HepG2 (cell line): ENCODE results near the gene ACTN4. TPM values are rescaled to one million over a fixed set of nuclear protein-coding genes. Genes with fewer than 3 reads are reported as not detected.

Source experiments
- AGO1 ChIP-seq: fragments of 200-400 bp; formaldehyde crosslinking; IDR thresholded peaks from 2 replicates; pipeline ENCODE4 v1.6.1; 2017; ENCODE audit warnings: mild to moderate bottlenecking, low read depth, low read length, moderate library complexity; ENCODE audit not compliant: poor library complexity, severe bottlenecking
- CEBPG ChIP-seq: IDR thresholded peaks from 2 replicates; pipeline ENCODE4 v1.6.1; 2016
- HINFP ChIP-seq: sonication (generic); formaldehyde crosslinking; IDR thresholded peaks from 2 replicates; pipeline ENCODE4 v1.4.0; 2020; ENCODE audit warnings: low read depth, mild to moderate bottlenecking, missing genetic modification reagents
- KLF12 ChIP-seq: sonication (generic); formaldehyde crosslinking; IDR thresholded peaks from 2 replicates; pipeline ENCODE4 v1.4.0; 2020; ENCODE audit warnings: missing genetic modification reagents, borderline replicate concordance
- RAD51 ChIP-seq: fragments of 450-650 bp; IDR thresholded peaks from 2 replicates; pipeline ENCODE4 v1.6.1; 2016; ENCODE audit warnings: borderline replicate concordance
- SMC3 ChIP-seq: IDR thresholded peaks from 2 replicates; pipeline ENCODE4 v1.6.1; 2011; ENCODE audit warnings: low read length, improper control_type of control experiment
- TEAD2 ChIP-seq: sonication (generic); formaldehyde crosslinking; IDR thresholded peaks from 2 replicates; pipeline ENCODE4 v1.9.0; 2021; ENCODE audit warnings: missing genetic modification reagents
- ZFP37 ChIP-seq: sonication (generic); formaldehyde crosslinking; IDR thresholded peaks from 2 replicates; pipeline ENCODE4 v1.4.0; 2020; ENCODE audit warnings: missing genetic modification reagents, borderline replicate concordance
- ZFP62 ChIP-seq: sonication (generic); formaldehyde crosslinking; IDR thresholded peaks from 2 replicates; pipeline ENCODE4 v1.4.0; 2020; ENCODE audit warnings: missing genetic modification reagents
- ZFP82 ChIP-seq: sonication (generic); formaldehyde crosslinking; IDR thresholded peaks from 2 replicates; pipeline ENCODE4 v1.5.1; 2020; ENCODE audit warnings: mild to moderate bottlenecking, missing genetic modification reagents, borderline replicate concordance
- ZNF124 ChIP-seq: sonication (generic); formaldehyde crosslinking; IDR thresholded peaks from 2 replicates; pipeline ENCODE4 v1.4.0; 2020; ENCODE audit warnings: missing genetic modification reagents
- ZNF253 ChIP-seq: sonication (generic); formaldehyde crosslinking; IDR thresholded peaks from 2 replicates; pipeline ENCODE4 v1.8.0; 2022; ENCODE audit warnings: mild to moderate bottlenecking, missing genetic modification reagents, borderline replicate concordance
- ZNF431 ChIP-seq: sonication (generic); formaldehyde crosslinking; IDR thresholded peaks from 2 replicates; pipeline ENCODE4 v1.9.0; 2022; ENCODE audit warnings: missing genetic modification reagents, low read depth, mild to moderate bottlenecking, borderline replicate concordance
- ZNF577 ChIP-seq: sonication (generic); formaldehyde crosslinking; IDR thresholded peaks from 2 replicates; pipeline ENCODE4 v1.4.0; 2020; ENCODE audit warnings: mild to moderate bottlenecking, low read depth, missing genetic modification reagents, borderline replicate concordance
- ZNF598 ChIP-seq: sonication (generic); formaldehyde crosslinking; IDR thresholded peaks from 2 replicates; pipeline ENCODE4 v1.5.1; 2020; ENCODE audit warnings: mild to moderate bottlenecking, missing genetic modification reagents, borderline replicate concordance
- ZNF670 ChIP-seq: sonication (generic); formaldehyde crosslinking; IDR thresholded peaks from 2 replicates; pipeline ENCODE4 v1.8.0; 2022; ENCODE audit warnings: mild to moderate bottlenecking, missing genetic modification reagents, borderline replicate concordance
- ZNF747 ChIP-seq: sonication (generic); formaldehyde crosslinking; IDR thresholded peaks from 2 replicates; pipeline ENCODE4 v1.8.1; 2023; ENCODE audit warnings: missing genetic modification reagents, mild to moderate bottlenecking, borderline replicate concordance
- ZNF816 ChIP-seq: sonication (generic); formaldehyde crosslinking; IDR thresholded peaks from 2 replicates; pipeline ENCODE4 v1.8.0; 2022; ENCODE audit warnings: missing genetic modification reagents, mild to moderate bottlenecking, borderline replicate concordance
- ZSCAN22 ChIP-seq: sonication (generic); formaldehyde crosslinking; IDR thresholded peaks from 2 replicates; pipeline ENCODE4 v1.4.0; 2020; ENCODE audit warnings: mild to moderate bottlenecking, missing genetic modification reagents
- polyA plus RNA-seq, 8 experiments: library from polyadenylated mRNA; depleted of rRNA in 3 of 8; stranded (reverse) in 7 of 8; unstranded in 1 of 8; fragments of >200 nt; fragmentation: Illumina TruSeq in 4 of 8; extraction: Trizol in 4 of 8; gene quantifications; 2 replicates each; pipeline versions ENCODE4 v1.2.1 to v1.2.3, GENCODE V29; 2011 to 2016; ENCODE audit warnings: low read depth in 4 of 8, missing spikeins in 1 of 8, mixed read lengths in 1 of 8; ENCODE audit not compliant: insufficient read depth in 1 of 8
- total RNA-seq, 5 experiments: library from RNA; depleted of rRNA; stranded (reverse); fragments of >200 nt; fragmentation: Illumina TruSeq; extraction: Trizol; gene quantifications; 2 replicates each; pipeline ENCODE4 v1.2.3, GENCODE V29; 2016; ENCODE audit warnings: low read depth in 1 of 5
- TF ChIP-seq, protein P1 (sequence below): sonication (generic); formaldehyde crosslinking; IDR thresholded peaks from 2 replicates; pipeline ENCODE4 v1.4.0; 2020; ENCODE audit warnings: mild to moderate bottlenecking, missing genetic modification reagents
- TF ChIP-seq, protein P2 (sequence below): sonication (generic); formaldehyde crosslinking; IDR thresholded peaks from 2 replicates; pipeline ENCODE4 v1.8.0; 2022; ENCODE audit warnings: mild to moderate bottlenecking, missing genetic modification reagents, moderate library complexity

Gene ACTN4
- total and polyA plus RNA-seq, 2 of the 13 experiments (the other 11 are each of a cell fraction or from before 2014, with no cell fraction given), result 171 to 192 TPM

DNA sequence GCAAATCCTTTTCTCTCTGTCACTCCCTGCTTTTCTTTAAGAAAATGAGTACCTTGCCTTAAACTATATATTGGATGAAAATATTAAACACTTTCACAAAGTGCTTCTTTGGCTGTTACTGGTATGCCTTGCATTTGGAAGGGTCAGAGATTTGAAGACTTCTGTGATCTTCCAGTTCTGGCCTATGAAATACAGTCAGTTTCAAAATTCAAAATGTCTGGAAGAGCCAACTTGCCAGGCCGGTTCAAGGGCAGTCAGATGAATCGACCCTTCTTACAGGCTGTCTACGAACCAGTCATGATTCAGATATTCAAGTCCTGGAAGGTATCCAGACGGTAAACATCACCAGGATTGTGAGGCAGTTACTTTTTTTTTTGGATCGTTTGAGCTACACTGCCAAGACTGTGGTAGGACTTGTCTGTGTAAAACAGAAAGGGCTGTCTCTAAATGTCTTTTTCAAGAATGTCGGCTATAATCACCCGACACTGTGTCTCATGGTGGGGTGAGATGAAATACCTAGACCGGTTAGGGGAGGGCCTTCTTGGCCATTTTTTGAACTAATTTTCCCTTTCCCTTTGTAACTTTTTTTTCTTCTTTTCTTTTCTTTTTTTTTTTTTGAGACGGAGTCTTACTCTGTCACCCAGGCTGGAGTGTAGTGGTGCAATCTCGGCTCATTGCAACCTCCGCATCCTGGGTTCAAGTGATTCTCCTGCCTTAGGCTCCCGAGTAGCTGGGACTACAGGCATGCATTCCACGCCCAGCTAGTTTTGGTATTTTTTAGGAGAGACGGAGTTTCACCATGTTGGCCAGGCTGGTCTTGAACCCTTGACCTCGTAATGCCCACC is 11.2 kb downstream of the ACTN4 start (continued):
- TF ChIP-seq RAD51, result no peak
- peak; percentile 31 for TF ChIP-seq CEBPG
- no peak for TF ChIP-seq KLF12
- no peak for TF ChIP-seq ZNF747 (CRISPR knock-in tag)
- no peak for TF ChIP-seq ZFP82 (CRISPR knock-in tag)
- no peak for TF ChIP-seq ZNF431
- no peak for TF ChIP-seq TEAD2 (CRISPR knock-in tag)
- no peak for TF ChIP-seq ZNF598 (CRISPR knock-in tag)
- TF ChIP-seq HINFP (CRISPR knock-in tag), result no peak
- TF ChIP-seq ZNF816 (CRISPR knock-in tag), result no peak
- TF ChIP-seq, protein P1, sequence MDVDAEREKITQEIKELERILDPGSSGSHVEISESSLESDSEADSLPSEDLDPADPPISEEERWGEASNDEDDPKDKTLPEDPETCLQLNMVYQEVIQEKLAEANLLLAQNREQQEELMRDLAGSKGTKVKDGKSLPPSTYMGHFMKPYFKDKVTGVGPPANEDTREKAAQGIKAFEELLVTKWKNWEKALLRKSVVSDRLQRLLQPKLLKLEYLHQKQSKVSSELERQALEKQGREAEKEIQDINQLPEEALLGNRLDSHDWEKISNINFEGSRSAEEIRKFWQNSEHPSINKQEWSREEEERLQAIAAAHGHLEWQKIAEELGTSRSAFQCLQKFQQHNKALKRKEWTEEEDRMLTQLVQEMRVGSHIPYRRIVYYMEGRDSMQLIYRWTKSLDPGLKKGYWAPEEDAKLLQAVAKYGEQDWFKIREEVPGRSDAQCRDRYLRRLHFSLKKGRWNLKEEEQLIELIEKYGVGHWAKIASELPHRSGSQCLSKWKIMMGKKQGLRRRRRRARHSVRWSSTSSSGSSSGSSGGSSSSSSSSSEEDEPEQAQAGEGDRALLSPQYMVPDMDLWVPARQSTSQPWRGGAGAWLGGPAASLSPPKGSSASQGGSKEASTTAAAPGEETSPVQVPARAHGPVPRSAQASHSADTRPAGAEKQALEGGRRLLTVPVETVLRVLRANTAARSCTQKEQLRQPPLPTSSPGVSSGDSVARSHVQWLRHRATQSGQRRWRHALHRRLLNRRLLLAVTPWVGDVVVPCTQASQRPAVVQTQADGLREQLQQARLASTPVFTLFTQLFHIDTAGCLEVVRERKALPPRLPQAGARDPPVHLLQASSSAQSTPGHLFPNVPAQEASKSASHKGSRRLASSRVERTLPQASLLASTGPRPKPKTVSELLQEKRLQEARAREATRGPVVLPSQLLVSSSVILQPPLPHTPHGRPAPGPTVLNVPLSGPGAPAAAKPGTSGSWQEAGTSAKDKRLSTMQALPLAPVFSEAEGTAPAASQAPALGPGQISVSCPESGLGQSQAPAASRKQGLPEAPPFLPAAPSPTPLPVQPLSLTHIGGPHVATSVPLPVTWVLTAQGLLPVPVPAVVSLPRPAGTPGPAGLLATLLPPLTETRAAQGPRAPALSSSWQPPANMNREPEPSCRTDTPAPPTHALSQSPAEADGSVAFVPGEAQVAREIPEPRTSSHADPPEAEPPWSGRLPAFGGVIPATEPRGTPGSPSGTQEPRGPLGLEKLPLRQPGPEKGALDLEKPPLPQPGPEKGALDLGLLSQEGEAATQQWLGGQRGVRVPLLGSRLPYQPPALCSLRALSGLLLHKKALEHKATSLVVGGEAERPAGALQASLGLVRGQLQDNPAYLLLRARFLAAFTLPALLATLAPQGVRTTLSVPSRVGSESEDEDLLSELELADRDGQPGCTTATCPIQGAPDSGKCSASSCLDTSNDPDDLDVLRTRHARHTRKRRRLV (CRISPR knock-in tag), result no peak
- 0 out of 2 replicates have a peak, but pooled peaks have one; percentile 20 for TF ChIP-seq ZNF124
- TF ChIP-seq, protein P2, sequence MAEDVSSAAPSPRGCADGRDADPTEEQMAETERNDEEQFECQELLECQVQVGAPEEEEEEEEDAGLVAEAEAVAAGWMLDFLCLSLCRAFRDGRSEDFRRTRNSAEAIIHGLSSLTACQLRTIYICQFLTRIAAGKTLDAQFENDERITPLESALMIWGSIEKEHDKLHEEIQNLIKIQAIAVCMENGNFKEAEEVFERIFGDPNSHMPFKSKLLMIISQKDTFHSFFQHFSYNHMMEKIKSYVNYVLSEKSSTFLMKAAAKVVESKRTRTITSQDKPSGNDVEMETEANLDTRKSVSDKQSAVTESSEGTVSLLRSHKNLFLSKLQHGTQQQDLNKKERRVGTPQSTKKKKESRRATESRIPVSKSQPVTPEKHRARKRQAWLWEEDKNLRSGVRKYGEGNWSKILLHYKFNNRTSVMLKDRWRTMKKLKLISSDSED (CRISPR knock-in tag), result no peak
- no peak for TF ChIP-seq ZNF253 (CRISPR knock-in tag)
- no peak for TF ChIP-seq ZSCAN22 (CRISPR knock-in tag)
- TF ChIP-seq ZFP62 (CRISPR knock-in tag), result no peak
- TF ChIP-seq SMC3, result no peak
- no peak for TF ChIP-seq ZNF670 (CRISPR knock-in tag)
- TF ChIP-seq AGO1, result no peak
- no peak for TF ChIP-seq ZNF577 (CRISPR knock-in tag)
- TF ChIP-seq ZFP37, result no peak
